Measurements from ENCODE around the gene RNF224.

RNF224 gene

DNA sequence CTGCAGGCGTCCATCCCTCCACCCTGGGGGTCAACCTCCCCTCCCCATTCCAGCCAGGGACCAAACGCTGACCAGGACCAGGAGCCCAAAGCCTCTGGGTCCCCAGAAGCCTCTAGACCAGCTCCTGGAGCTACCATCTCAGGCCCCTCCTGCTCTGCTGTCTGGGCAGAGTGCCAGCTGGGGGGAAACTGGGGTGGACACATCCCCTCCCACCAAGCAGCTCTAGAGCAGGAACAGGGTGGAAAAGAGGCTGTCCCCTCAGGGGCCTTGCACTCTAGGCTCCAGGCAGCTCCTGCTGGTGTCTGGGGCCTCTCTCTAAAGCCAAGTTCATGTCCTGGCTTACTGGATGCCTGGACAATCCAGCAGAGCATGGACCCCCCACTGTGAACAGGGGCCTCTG is 34.4 kb upstream of the RNF224 start:
- no peak for DNase-seq

DNA sequence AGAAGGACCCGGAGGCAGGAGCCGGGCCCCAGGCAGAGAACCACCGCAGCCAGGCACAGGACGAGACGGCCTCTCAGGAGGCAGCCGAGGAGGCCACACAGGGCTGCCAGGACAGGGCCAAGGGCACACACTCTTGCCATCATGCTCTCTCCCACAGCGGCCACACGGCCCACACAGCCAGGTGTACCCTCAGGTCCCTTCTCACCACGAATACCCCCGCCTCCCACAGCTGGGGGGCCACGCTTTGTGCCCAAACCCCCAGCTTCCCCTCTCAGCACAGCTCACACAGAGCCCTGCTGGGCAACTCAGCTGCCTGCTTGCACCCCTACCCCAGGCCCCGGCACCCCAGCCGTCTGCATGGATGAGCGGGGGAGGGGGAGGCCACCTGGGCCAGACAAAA is 33.5 kb upstream of the RNF224 start:
- DNase-seq: no peak

GRCh38 chr9:137194388-137194787 is 32.9 kb upstream of the RNF224 start:
- DNase-seq: no peak

GRCh38 chr9:137194909-137195308 is 32.4 kb upstream of the RNF224 start:
- no peak for DNase-seq

GRCh38 chr9:137195525-137196220 is 31.6 kb upstream of the RNF224 start:
- DNase-seq: no peak

DNA sequence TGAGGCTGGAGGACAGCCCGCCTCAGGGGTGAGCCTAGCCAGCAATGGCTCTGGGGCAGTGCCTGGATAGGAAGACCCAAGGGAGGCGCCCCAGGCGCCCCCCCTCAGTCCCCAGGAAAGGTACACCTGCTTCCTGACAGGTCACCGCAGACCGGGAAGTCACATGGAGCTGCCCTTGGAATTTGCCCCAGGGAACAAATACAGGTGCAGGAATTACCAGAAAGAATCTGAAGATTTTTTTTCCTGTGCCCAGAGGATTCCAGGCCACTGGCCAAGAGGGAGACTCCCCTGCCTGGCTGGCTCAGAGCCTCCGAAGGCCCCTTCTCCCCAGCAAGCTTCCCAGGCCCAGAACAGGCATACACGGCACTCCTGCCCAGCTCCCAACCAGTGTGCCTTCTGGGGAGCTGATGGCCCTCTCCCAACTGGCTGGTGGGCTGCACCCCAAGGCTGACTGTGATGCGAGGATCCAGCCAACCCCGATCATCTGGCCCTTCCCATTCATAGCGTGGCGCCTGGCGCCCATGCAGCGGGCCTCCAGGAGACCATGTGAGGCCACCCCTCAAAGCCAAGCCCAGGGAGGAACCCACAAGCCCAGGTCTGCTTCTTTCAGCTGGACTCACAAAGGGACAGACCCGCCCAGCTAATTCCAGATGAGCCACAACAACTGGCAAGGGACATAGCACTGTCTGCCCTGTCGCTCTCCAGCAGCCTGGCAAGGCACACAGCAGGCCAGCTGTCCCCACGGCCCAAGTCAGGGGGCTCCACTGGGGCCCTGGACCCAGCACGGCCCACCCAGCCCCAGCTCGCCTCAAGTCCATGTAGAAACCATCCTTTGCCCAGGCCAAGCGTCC is 29.0 kb upstream of the RNF224 start:
- no peak for DNase-seq

DNA sequence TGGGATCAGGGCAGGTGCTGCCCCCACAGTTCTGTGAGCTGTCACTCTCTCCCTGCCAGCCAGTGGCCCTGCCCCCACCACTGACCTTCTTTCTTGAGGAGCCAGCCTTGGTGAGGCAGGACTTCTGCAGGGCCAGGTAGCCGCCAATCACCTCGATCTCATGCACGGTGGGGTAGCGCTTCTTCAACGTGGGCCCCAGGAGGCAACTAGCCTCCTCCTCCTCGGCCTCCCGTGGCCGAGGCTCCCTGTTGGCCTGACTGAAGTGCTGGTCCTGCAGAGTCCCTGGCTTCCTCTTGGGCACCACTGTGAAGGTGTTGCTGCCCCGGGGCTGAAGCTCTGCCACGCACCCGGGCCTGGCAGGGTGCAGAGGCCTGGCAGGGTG is 28.4 kb upstream of the RNF224 start:
- DNase-seq: no peak

- DNase-seq: no peak
Observed at GRCh38 chr9:137199411-137200121, 27.7 kb upstream of the RNF224 start.

GRCh38 chr9:137200311-137201204 is 26.7 kb upstream of the RNF224 start, which contains the start of gene TPRN:
TSS of gene TPRN (minus strand) at chr9:137200741. CDS start at chr9:137200711, 30 bp downstream.
- DNase-seq: peak; percentile 97

- DNase-seq: no peak
Observed at GRCh38 chr9:137201205-137201868, 26.0 kb upstream of the RNF224 start.

DNA sequence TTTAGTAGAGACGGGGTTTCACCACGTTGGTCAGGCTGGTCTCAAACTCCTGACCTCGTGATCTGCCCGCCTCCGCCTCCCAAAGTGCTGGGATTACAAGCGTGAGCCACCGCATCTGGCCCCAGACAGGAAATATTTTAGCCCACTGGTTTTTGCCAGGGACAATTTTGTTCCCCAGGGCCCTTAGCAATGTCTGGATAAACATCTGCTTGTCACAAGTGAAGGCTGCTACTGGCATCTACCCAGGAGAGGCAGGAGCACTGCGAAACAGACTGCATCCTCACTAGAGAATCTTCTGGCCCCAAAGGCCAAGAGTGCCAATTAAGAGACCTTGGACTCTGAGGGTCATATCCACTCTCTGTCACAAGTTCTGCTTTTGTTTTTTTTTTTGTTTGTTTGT is 24.3 kb upstream of the RNF224 start:
- no peak for DNase-seq

DNA sequence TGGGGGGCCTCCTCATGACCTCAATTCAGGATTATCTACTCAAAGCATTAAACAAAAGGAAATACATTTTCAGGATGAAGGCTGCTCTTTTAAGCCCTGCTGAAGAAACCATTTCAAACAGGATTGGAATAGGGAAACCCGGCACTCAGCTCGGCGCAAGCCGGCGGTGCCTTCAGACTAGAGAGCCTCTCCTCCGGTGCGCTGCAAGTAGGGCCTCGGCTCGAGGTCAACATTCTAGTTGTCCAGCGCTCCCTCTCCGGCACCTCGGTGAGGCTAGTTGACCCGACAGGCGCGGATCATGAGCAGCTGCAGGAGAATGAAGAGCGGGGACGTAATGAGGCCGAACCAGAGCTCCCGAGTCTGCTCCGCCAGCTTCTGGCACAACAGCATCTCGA is 22.6 kb upstream of the RNF224 start:
- no peak for DNase-seq

GRCh38 chr9:137205126-137206069 is 21.9 kb upstream of the RNF224 start, which contains the start of the genes NDOR1 and TMEM203:
TSS of gene NDOR1 (plus strand) at chr9:137205700. CDS start at chr9:137205778, 78 bp downstream.
TSS of gene TMEM203 (minus strand) at chr9:137205648. CDS start at chr9:137205414, 234 bp downstream.
- peak; percentile 64 for DNase-seq

- no peak for DNase-seq
Observed at GRCh38 chr9:137206602-137207001, 20.7 kb upstream of the RNF224 start.

DNA sequence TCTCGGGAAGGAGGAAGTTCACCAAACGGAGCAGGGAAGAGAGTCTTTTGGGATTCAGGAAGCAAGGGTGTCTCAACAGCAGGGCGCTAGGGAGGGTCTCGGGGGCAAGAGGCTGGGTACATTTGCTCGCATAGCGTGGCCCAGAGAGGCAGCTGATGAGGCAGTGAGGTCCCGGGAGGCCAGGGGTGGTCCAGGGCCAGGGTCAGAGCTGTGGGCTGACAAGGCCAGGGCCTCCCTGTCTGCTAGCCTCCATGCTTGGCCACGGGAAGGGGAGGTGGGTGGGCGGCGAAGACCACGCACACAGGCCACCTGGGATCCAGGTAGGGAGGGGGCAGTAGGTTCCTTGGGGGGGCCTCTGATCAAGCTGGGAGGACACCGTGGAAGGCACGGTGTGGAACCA is 15.8 kb upstream of the RNF224 start:
- DNase-seq: no peak

DNA sequence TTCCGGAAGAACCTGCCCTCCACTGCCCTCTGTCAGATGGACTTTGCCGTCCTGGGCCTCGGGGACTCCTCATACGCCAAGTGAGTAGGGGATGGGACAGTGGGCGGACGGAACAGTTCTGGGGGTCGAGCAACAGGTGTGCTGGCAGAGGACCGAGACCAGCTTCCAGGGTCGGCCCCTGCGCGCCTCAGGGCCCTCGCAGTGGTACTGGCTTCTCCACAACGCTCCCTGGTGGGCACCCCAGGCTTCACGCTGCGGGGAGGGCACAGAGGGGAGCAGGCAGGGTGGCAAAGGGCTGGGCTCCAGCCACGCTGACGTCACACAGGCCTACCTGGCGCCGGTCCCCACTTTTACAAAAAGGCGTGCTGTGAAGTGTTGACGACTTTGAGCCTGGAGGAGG is 14.8 kb upstream of the RNF224 start:
- no peak for DNase-seq

DNA sequence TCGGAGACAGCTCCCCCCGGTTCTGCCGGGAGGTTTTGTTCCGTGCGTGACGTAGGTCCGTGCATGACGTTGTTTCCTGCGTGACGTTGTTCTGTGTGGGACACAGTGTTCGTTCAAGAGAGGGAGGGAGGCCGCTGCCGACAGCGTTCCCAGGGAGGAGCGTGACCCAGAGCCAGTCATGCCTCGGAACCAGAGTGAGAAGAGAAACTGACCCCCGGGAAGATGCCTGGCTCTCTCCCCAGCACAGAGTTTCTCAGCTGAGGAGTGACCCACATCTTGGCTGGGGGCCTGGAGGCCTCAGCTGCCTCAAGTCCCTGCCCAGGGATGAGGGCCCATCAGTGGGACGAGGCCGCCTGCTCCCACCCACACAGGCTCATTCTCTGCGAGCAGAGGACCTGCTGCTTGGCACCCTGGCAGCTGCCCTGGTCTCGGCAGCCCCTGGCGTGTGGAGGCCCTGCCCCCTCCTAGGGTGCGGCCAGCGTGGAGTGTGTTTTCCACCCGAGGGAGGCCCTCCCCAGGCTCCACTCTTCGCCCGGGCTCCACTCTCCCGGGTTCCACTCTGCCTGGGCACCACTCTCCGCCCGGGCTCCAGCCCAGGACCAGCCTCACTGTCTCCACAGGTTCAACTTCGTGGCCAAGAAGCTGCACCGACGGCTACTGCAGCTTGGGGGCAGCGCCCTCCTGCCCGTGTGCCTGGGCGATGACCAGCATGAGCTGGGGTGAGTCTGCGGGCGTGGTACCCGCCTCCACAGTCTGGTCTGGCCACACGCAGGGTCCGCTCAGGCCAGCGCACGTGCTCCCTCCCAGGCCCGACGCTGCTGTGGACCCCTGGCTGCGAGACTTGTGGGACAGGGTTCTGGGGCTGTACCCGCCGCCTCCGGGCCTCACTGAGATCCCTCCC is 13.9 kb upstream of the RNF224 start:
- DNase-seq: no peak

GRCh38 chr9:137214620-137215019 is 12.7 kb upstream of the RNF224 start:
- no peak for DNase-seq

DNA sequence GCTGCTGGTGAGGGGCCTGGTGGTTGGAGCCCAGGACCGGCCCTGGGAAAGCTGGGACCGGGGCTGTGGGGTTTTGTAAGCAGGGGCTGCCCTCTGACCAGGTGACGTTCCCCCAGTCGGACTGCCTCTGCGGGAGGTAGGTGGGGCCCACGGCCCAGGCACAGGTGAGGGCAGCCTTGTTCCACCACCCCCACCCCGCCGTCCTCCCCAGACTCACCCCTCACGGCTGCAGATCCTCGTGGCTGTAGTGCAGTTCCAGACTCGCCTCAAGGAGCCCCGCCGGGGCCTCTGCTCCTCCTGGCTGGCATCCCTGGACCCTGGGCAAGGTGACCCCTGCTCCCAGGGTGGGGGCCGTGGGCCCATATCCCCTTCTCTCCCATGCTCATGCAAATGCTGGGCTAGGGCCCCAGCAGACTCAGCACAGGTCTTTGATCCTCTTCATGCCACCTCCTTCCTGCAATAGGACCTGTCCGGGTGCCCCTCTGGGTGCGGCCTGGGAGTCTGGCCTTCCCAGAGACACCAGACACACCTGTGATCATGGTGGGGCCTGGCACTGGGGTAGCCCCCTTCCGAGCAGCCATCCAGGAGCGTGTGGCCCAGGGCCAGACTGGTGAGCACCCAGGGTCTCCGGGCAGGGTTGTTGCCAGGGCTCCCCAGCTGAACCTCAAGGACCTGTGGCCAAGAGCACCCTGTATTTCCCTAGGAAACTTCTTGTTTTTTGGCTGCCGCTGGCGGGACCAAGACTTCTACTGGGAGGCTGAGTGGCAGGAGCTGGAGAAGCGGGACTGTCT is 11.9 kb upstream of the RNF224 start:
- no peak for DNase-seq

Measured in GDM1 (cell line).